IMR-90 (cell line): Measurements from ENCODE around the gene CASS4. TPM values are rescaled to one million over a fixed set of nuclear protein-coding genes. Genes with fewer than 3 reads are reported as not detected.

Source experiments
- ATAC-seq: fragments of 200-7000 bp; cut with Tn5 transposase; 2 replicates; pipeline ENCODE4 v1.9.1; 2020; ENCODE audit warnings: low read depth, mild to moderate bottlenecking, moderate library complexity
- BruUV-seq: library from RNA; stranded (reverse); fragments of 400-500 nt; replicated peaks from 2 replicates; lab custom pipeline; 2021; lab: Mats Ljungman, UMichigan
- CTCF ChIA-PET: fragments of 300-600 bp; formaldehyde crosslinking; extraction: SDS; loops from one replicate; lab custom pipeline; 2021; ENCODE audit warnings: antibody characterized with exemption; lab: Yijun Ruan, JAX
- POLR2A ChIA-PET: fragments of 300-600 bp; sonication (Branson Sonifier 250); formaldehyde crosslinking; loops from one replicate; lab custom pipeline; 2022; ENCODE audit warnings: antibody characterized with exemption; ENCODE audit not compliant: unreplicated experiment; lab: Charles Lee
- DNase-seq: peaks from one replicate; pipeline ENCODE4 v3.0.0; 2013
- H2AFZ ChIP-seq: replicated peaks from 2 replicates; pipeline ENCODE3; 2013; ENCODE audit warnings: low read length, mild to moderate bottlenecking; ENCODE audit not compliant: poor library complexity
- H2AK5ac ChIP-seq: 2 replicates; pipeline ENCODE4 v1.6.1; 2013; ENCODE audit warnings: low read depth, low read length, inconsistent platforms
- H2AK9ac ChIP-seq: replicated peaks from 2 replicates; pipeline ENCODE3; 2013; ENCODE audit warnings: mild to moderate bottlenecking, low read depth, low read length, moderate library complexity; ENCODE audit not compliant: poor library complexity
- H2BK120ac ChIP-seq: 2 replicates; pipeline ENCODE4 v1.6.1; 2013; ENCODE audit warnings: low read depth, low read length, inconsistent platforms
- H2BK15ac ChIP-seq: 3 replicates; pipeline ENCODE4 v1.6.1; 2013; ENCODE audit warnings: low read depth, low read length, inconsistent platforms
- H2BK20ac ChIP-seq: 2 replicates; pipeline ENCODE4 v1.6.1; 2013; ENCODE audit warnings: low read depth, mild to moderate bottlenecking, inconsistent platforms, low read length, moderate library complexity
- H2BK5ac ChIP-seq: 2 replicates; pipeline ENCODE4 v1.6.1; 2013; ENCODE audit warnings: mild to moderate bottlenecking, low read depth, low read length, inconsistent platforms; ENCODE audit not compliant: poor library complexity, severe bottlenecking
- H3K14ac ChIP-seq: replicated peaks from 2 replicates; pipeline ENCODE4 v1.6.1; 2013; ENCODE audit warnings: low read depth, low read length, inconsistent platforms
- H3K18ac ChIP-seq: 2 replicates; pipeline ENCODE4 v1.6.1; 2013; ENCODE audit warnings: low read depth, low read length, control low read depth
- H3K23ac ChIP-seq: 2 replicates; pipeline ENCODE4 v1.6.1; 2013; ENCODE audit warnings: low read depth, low read length, inconsistent platforms
- H3K27ac ChIP-seq: 2 replicates; pipeline ENCODE4 v1.5.1; 2013; ENCODE audit warnings: mild to moderate bottlenecking, control low read depth, low read length; ENCODE audit not compliant: insufficient read depth
- H3K27me3 ChIP-seq: 2 replicates; pipeline ENCODE4 v1.6.1; 2013; ENCODE audit warnings: low read length; ENCODE audit not compliant: control insufficient read depth, insufficient read depth
- H3K36me3 ChIP-seq: 2 replicates; pipeline ENCODE4 v1.6.1; 2013; ENCODE audit warnings: low read length, mixed read lengths; ENCODE audit not compliant: control insufficient read depth, insufficient read depth
- H3K4ac ChIP-seq: 2 replicates; pipeline ENCODE4 v1.6.1; 2013; ENCODE audit warnings: low read depth, low read length, inconsistent platforms
- H3K4me1 ChIP-seq: 2 replicates; pipeline ENCODE4 v1.6.1; 2013; ENCODE audit warnings: low read length, mixed read lengths; ENCODE audit not compliant: control insufficient read depth, insufficient read depth
- H3K4me2 ChIP-seq: 2 replicates; pipeline ENCODE4 v1.6.1; 2013; ENCODE audit warnings: low read depth, mild to moderate bottlenecking, control low read depth, low read length, moderate library complexity
- H3K4me3 ChIP-seq: 2 replicates; pipeline ENCODE4 v1.5.1; 2013; ENCODE audit warnings: low read depth, mild to moderate bottlenecking, control low read depth, low read length, moderate library complexity; ENCODE audit not compliant: insufficient read depth
- H3K56ac ChIP-seq: 2 replicates; pipeline ENCODE4 v1.6.1; 2013; ENCODE audit warnings: low read length, inconsistent platforms; ENCODE audit not compliant: insufficient read depth; ENCODE audit errors: extremely low read depth
- H3K79me1 ChIP-seq, 2 experiments: 2 replicates each; pipeline ENCODE4 v1.6.1; 2013; ENCODE audit warnings: low read length in 2 of 2, inconsistent platforms in 1 of 2, low read depth in 1 of 2
- H3K9ac ChIP-seq: 2 replicates; pipeline ENCODE4 v1.6.1; 2013; ENCODE audit warnings: low read depth, low read length, control low read depth
- H3K9me1 ChIP-seq: 2 replicates; pipeline ENCODE4 v1.6.1; 2013; ENCODE audit warnings: low read length, inconsistent platforms; ENCODE audit not compliant: insufficient read depth
- H3K9me3 ChIP-seq: 2 replicates; pipeline ENCODE4 v1.6.1; 2013; ENCODE audit warnings: low read length; ENCODE audit not compliant: control insufficient read depth, insufficient read depth
- H4K20me1 ChIP-seq: 2 replicates; pipeline ENCODE4 v1.6.1; 2013; ENCODE audit warnings: low read length, inconsistent platforms; ENCODE audit not compliant: insufficient read depth
- H4K5ac ChIP-seq: 2 replicates; pipeline ENCODE4 v1.6.1; 2013; ENCODE audit warnings: mild to moderate bottlenecking, low read depth, low read length, control low read depth
- H4K8ac ChIP-seq, 2 experiments: 2 replicates each; pipeline ENCODE4 v1.6.1; 2013; ENCODE audit warnings: low read depth in 2 of 2, low read length in 2 of 2, control low read depth in 1 of 2, inconsistent platforms in 1 of 2
- H4K91ac ChIP-seq: 2 replicates; pipeline ENCODE4 v1.6.1; 2013; ENCODE audit warnings: low read depth, low read length, inconsistent platforms; ENCODE audit not compliant: insufficient read depth
- BHLHE40 ChIP-seq: fragments of 150-350 bp; IDR thresholded peaks from 2 replicates; pipeline ENCODE4 v1.6.1; 2016; ENCODE audit warnings: mild to moderate bottlenecking, low read depth, low read length
- CEBPB ChIP-seq: IDR thresholded peaks from 2 replicates; pipeline ENCODE4 v1.6.1; 2012; ENCODE audit warnings: low read depth, low read length, improper control_type of control experiment
- CHD1 ChIP-seq: IDR thresholded peaks from 2 replicates; pipeline ENCODE4 v1.6.1; 2012; ENCODE audit warnings: low read depth, low read length, improper control_type of control experiment
- CTCF ChIP-seq: conservative IDR thresholded peaks from 2 replicates; pipeline ENCODE4 v1.5.1; 2012; ENCODE audit warnings: mild to moderate bottlenecking, low read depth, low read length, improper control_type of control experiment
- ELK1 ChIP-seq: fragments of 150-350 bp; IDR thresholded peaks from 2 replicates; pipeline ENCODE4 v1.6.1; 2016; ENCODE audit warnings: low read depth, mild to moderate bottlenecking, low read length, moderate library complexity, borderline replicate concordance
- MAFK ChIP-seq: IDR thresholded peaks from 2 replicates; pipeline ENCODE4 v1.6.1; 2012; ENCODE audit warnings: low read depth, low read length, improper control_type of control experiment
- MAZ ChIP-seq: IDR thresholded peaks from 2 replicates; pipeline ENCODE4 v1.6.1; 2012; ENCODE audit warnings: low read depth, mild to moderate bottlenecking, low read length, improper control_type of control experiment, moderate library complexity, borderline replicate concordance
- MXI1 ChIP-seq: IDR thresholded peaks from 2 replicates; pipeline ENCODE4 v1.6.1; 2012; ENCODE audit warnings: low read depth, mild to moderate bottlenecking, low read length, moderate library complexity, borderline replicate concordance
- NFE2L2 ChIP-seq: fragments of 150-350 bp; IDR thresholded peaks from 2 replicates; pipeline ENCODE4 v1.6.1; 2016; ENCODE audit warnings: low read depth, mild to moderate bottlenecking, low read length
- POLR2A ChIP-seq: IDR thresholded peaks from 2 replicates; pipeline ENCODE4 v1.6.1; 2012; ENCODE audit warnings: mild to moderate bottlenecking, low read depth, low read length
- RAD21 ChIP-seq: IDR thresholded peaks from 2 replicates; pipeline ENCODE4 v1.6.1; 2012; ENCODE audit warnings: low read length, improper control_type of control experiment
- RCOR1 ChIP-seq: IDR thresholded peaks from 2 replicates; pipeline ENCODE4 v1.6.1; 2012; ENCODE audit warnings: mild to moderate bottlenecking, low read length, improper control_type of control experiment; ENCODE audit not compliant: insufficient replicate concordance
- SMC3 ChIP-seq: fragments of 150-350 bp; IDR thresholded peaks from 2 replicates; pipeline ENCODE4 v1.6.1; 2016; ENCODE audit warnings: low read depth, mild to moderate bottlenecking, antibody characterized with exemption, low read length, moderate library complexity
- USF2 ChIP-seq: fragments of 150-350 bp; IDR thresholded peaks from 2 replicates; pipeline ENCODE4 v1.6.1; 2017; ENCODE audit warnings: mild to moderate bottlenecking, antibody characterized with exemption, low read length, low read depth
- WGBS, 2 experiments: methylation state at CpG; one replicate each; pipeline versions ENCODE4 v1.1.5 to v1.1.7; 2013; ENCODE audit warnings: missing lambda C conversion rate in 2 of 2; ENCODE audit not compliant: insufficient read length in 1 of 2; ENCODE audit errors: extremely low coverage in 2 of 2; 5-methylcytosine and 5-hydroxymethylcytosine counted together
- dilution Hi-C: fragments of 300-500 bp; cut with HindIII; formaldehyde crosslinking; loops from one replicate; pipeline ENCODE4 v1.14.3; 2018; ENCODE audit warnings: low sequenced_read_pairs; ENCODE audit not compliant: unreplicated experiment
- in situ Hi-C: fragments of 300-500 bp; cut with MboI; formaldehyde crosslinking; loops from 3 replicates; pipeline ENCODE4 v1.14.3; 2019; ENCODE audit warnings: low sequenced_read_pairs, inconsistent platforms, mixed read lengths
- intact Hi-C: fragments of 100-400 bp; cut with micrococcal nuclease; formaldehyde crosslinking; loops from 2 replicates; pipeline ENCODE4 v1.10.0; 2022
- polyA plus RNA-seq, 3 experiments: library from polyadenylated mRNA; depleted of rRNA; stranded (reverse); fragments of >200 nt; gene quantifications; 2 replicates each; pipeline ENCODE4 v1.2.3, GENCODE V29; 2012; ENCODE audit warnings: low replicate concordance in 1 of 3
- total RNA-seq: library from RNA; depleted of rRNA; stranded (reverse); fragments of >200 nt; gene quantifications from 2 replicates; pipeline ENCODE4 v1.2.3, GENCODE V29; 2012

Gene CASS4
- total and polyA plus RNA-seq, 2 of the 4 experiments (the other 2 are of a cell fraction): 25.8 to 26.5 TPM

GRCh38 chr20:56445540-56445939, 33.5 kb downstream of the CASS4 start:
- in situ Hi-C loops (no loop called here), intact Hi-C loops (no loop called here), dilution Hi-C loops (no loop called here)
- peak overlapping the region; percentile 43 to 56; a peak in 1 of 4 replicates for H4K8ac ChIP-seq
- no peak overlapping the region for H2BK5ac ChIP-seq
- no peak overlapping the region for H3K18ac ChIP-seq
- H3K36me3 ChIP-seq: peaks cover 15% of the 10 kb centered on the region; the same call in 1 of the 2 replicates
- H2BK120ac ChIP-seq: peak overlapping the region; percentile 44
- H2AFZ ChIP-seq: no peak overlapping the region
- peak overlapping the region; percentile 70; the same call in 1 of the 2 replicates for H2BK20ac ChIP-seq
- H3K9me3 ChIP-seq: no peaks in the 10 kb centered on the region
- H3K4ac ChIP-seq: peak overlapping the region; percentile 38
- peaks cover 16% of the 10 kb centered on the region for H3K9me1 ChIP-seq
- peak overlapping the region; percentile 35 for H2AK9ac ChIP-seq
- no peak overlapping the region for H3K9ac ChIP-seq
- no peak overlapping the region for H3K23ac ChIP-seq
- ATAC-seq (no peak), DNase-seq (no peak)
- H4K20me1 ChIP-seq: no peaks in the 10 kb centered on the region
- H3K4me3 ChIP-seq: no peak overlapping the region
- no TSS peak for BruUV-seq
- H2AK5ac ChIP-seq: peak overlapping the region; percentile 30
- TF ChIP-seq BHLHE40: no peak
- TF ChIP-seq ELK1: no peak
- TF ChIP-seq SMC3: no peak
- TF ChIP-seq MAZ: no peak
- TF ChIP-seq CHD1: no peak
- no peak for TF ChIP-seq USF2
- no peak for TF ChIP-seq CEBPB
- TF ChIP-seq POLR2A: no peak
- TF ChIP-seq MXI1: no peak
- no peak for TF ChIP-seq CTCF
- TF ChIP-seq NFE2L2: no peak
- TF ChIP-seq RAD21: no peak
- TF ChIP-seq RCOR1: no peak
- no peak for TF ChIP-seq MAFK
- H4K5ac ChIP-seq: no peak overlapping the region
- 98% methylated on average over 8 of the region's 16 CpGs; no CpG with 5 or more reads in 1 of the 2 experiments for WGBS, 2 experiments
- peak overlapping the region; percentile 25; the same call in 1 of the 3 replicates for H2BK15ac ChIP-seq
- CTCF ChIA-PET: no interaction called here
- no peaks in the 10 kb centered on the region for H3K27me3 ChIP-seq
- H3K27ac ChIP-seq: no peak overlapping the region
- no peak overlapping the region for H3K56ac ChIP-seq
- H4K91ac ChIP-seq: peak overlapping the region; percentile 73
- POLR2A ChIA-PET: no interaction called here
- H3K4me2 ChIP-seq: no peak overlapping the region
- H3K14ac ChIP-seq: no peak overlapping the region
- H3K4me1 ChIP-seq: peaks cover 20% of the 10 kb centered on the region
- peaks cover 8 to 36% of the 10 kb centered on the region in 2 experiments; a peak in 3 of 4 replicates for H3K79me1 ChIP-seq
